Pancreas (tissue), 10 donors: ENCODE results near the gene LIFR. TPM values are rescaled to one million over a fixed set of nuclear protein-coding genes. Genes with fewer than 3 reads are reported as not detected.
"Not testable (repeated sequence)": the region's sequence is repeated elsewhere in the genome, so short reads cannot be mapped to it uniquely, and the experiment has no call there.

Source experiments
- ATAC-seq, 4 donors: fragments of 200-7000 bp; cut with Tn5 transposase; one replicate each; pipeline versions ENCODE4 v1.8.0 to v1.9.1; 2020; ENCODE audit warnings: mild to moderate bottlenecking in 4 of 4, moderate library complexity in 4 of 4
- DNase-seq, 6 donors: peaks; one replicate each; pipeline ENCODE4 v3.0.0-alpha.2; 2020
- FAIRE-seq: peaks from 2 replicates; lab custom pipeline; 2012; peaks lifted over from hg19 to GRCh38; lab: Jason Lieb, UNC
- H3K27ac ChIP-seq, 4 donors: fragments of 200-600 bp; sonication (generic); 1 replicate in 3 of 4; 2 replicates in 1 of 4; pipeline versions ENCODE4 v1.5.0 to v1.8.0; 2020
- H3K27me3 ChIP-seq, 4 donors: fragments of 200-600 bp; one replicate each; pipeline ENCODE4 v1.8.0; 2021
- H3K36me3 ChIP-seq, 3 donors: fragments of 200-600 bp; sonication (generic) in 1 of 3; one replicate each; pipeline versions ENCODE4 v1.5.0 to v1.8.0; 2020 to 2021
- H3K4me1 ChIP-seq, 3 donors: fragments of 200-600 bp; one replicate each; pipeline ENCODE4 v1.8.0; 2021
- H3K4me3 ChIP-seq, 4 donors: fragments of 200-600 bp; sonication (generic) in 2 of 4; one replicate each; pipeline versions ENCODE4 v1.5.0 to v1.8.0; 2020 to 2021
- H3K9me3 ChIP-seq, 4 donors: fragments of 200-600 bp; one replicate each; pipeline ENCODE4 v1.8.0; 2021
- WGBS, 2 donors: extraction: QIAGEN DNeasy Blood & Tissue Kit; methylation state at CpG; one replicate each; pipeline ENCODE4 v1.1.7; 2013; 5-methylcytosine and 5-hydroxymethylcytosine counted together
- intact Hi-C, 3 donors: fragments of 100-400 bp; cut with DNase I; formaldehyde crosslinking; loops; one replicate each; pipeline versions ENCODE4 v1.11.1 to v1.14.2; 2022
- polyA plus RNA-seq, 2 donors: library from polyadenylated mRNA; stranded (reverse); fragments of 200-250 nt; gene quantifications; one replicate each; pipeline ENCODE4 v1.2.3, GENCODE V29; 2013
- total RNA-seq, 6 donors: library from RNA; stranded (reverse); fragmentation: NEBNext Ultra II Directional in 4 of 6; extraction: Animal tissue kit (Norgen Biotek cat#: 25700) in 4 of 6; gene quantifications; one replicate each; pipeline versions ENCODE4 v1.2.1 to v1.2.4, GENCODE V29; 2021 to 2023
- TF ChIP-seq, protein P1 (sequence below), 4 donors: fragments of 200-600 bp; sonication (generic) in 3 of 4; IDR thresholded peaks; one replicate each; pipeline versions ENCODE4 v1.5.0 to v1.8.0; 2021; ENCODE audit warnings: antibody characterized with exemption in 4 of 4
- donor health status: healthy with polysubstance abuse.
- donor health status: DM: no; HTN: no; CAD: no; lungs with moderate emphysema.
- donor health status: DM: no; HTN: no; CAD: no.
- donor health status: control.
- donor health status: control.
- donor health status: Bipolar disorder and iron deficiency.
- donor health status: DM: yes; HTN: yes; CAD: no.
- donor health status: DM: no; HTN: no; CAD: no.
- donor health status: DM: no; HTN: no; CAD: no.
- donor health status: DM: yes; HTN: yes; CAD: no.

LIFR gene
- total and polyA plus RNA-seq, 8 donors: 4.1 to 32.5 (median 19.1) TPM

- intact Hi-C loops: no loop called here
- 67 to 70% methylated on average over 5 of the region's 5 CpGs for WGBS, 2 donors
- ATAC-seq (peak; percentile 46 to 62 (median 47)), FAIRE-seq (no peak), DNase-seq (no peak)
- peaks cover 9 to 26% (median 12%) of the 10 kb centered on the region in 3 donors for H3K4me1 ChIP-seq
- no peak overlapping the region for H3K4me3 ChIP-seq
- TF ChIP-seq, protein P1, sequence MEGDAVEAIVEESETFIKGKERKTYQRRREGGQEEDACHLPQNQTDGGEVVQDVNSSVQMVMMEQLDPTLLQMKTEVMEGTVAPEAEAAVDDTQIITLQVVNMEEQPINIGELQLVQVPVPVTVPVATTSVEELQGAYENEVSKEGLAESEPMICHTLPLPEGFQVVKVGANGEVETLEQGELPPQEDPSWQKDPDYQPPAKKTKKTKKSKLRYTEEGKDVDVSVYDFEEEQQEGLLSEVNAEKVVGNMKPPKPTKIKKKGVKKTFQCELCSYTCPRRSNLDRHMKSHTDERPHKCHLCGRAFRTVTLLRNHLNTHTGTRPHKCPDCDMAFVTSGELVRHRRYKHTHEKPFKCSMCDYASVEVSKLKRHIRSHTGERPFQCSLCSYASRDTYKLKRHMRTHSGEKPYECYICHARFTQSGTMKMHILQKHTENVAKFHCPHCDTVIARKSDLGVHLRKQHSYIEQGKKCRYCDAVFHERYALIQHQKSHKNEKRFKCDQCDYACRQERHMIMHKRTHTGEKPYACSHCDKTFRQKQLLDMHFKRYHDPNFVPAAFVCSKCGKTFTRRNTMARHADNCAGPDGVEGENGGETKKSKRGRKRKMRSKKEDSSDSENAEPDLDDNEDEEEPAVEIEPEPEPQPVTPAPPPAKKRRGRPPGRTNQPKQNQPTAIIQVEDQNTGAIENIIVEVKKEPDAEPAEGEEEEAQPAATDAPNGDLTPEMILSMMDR (IDR thresholded peaks at IDR 0.05): no peak
- no peaks in the 10 kb centered on the region for H3K27me3 ChIP-seq
- peak overlapping the region in 1 of 4 donors; percentile 45 for H3K27ac ChIP-seq
- no peaks in the 10 kb centered on the region for H3K9me3 ChIP-seq
- no peaks in the 10 kb centered on the region for H3K36me3 ChIP-seq
These were observed 44.9 kb upstream of the LIFR start for GRCh38 chr5:38601133-38601862.

DNA sequence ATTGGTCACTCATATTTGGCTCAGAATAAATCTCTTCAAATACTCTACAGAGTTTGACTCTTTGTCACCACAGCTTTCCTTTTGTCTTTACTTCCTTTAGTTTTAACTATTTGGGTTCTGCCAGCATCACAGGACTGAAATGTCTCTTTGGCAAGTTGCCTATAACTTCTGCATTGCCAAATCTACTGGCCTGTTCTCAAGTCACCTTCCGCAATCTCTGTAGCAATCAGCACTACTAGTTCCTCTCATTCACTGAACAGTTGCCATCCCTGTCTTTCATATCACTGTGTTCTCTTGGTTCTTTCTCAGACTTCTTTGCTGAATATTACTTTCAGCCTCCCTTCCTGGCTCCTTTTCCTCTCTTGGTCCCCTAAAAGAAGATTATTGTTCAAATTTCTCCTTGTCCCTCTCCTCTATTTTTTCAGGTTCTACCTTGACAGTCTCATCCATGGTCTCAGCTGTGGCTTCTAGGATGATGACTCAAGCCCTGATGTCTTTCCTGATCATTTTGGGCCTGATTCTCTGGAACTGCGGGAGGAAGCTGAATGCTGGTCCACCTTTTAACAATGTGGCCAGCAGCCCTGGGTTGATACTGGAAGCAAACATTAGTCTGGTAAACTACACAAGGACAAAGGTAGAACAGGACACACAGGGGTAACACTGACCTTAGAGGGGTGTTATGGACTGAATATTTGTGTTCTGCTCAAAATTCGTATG lies 44.0 kb upstream of the LIFR start:
- Histone ChIP-seq H3K36me3 (no peaks in the 10 kb centered on the region), H3K4me1 (peaks cover 4 to 25% (median 9%) of the 10 kb centered on the region in 3 donors), H3K27me3 (no peaks in the 10 kb centered on the region), H3K9me3 (no peaks in the 10 kb centered on the region), H3K4me3 (no peak overlapping the region), H3K27ac (no peak overlapping the region)
- TF ChIP-seq, protein P1 (IDR thresholded peaks at IDR 0.05): no peak
- DNase-seq (no peak), ATAC-seq (no peak), FAIRE-seq (no peak)
- WGBS, 2 donors: 62 to 75% methylated on average over 3 of the region's 3 CpGs
- intact Hi-C loops: no loop called here

DNA sequence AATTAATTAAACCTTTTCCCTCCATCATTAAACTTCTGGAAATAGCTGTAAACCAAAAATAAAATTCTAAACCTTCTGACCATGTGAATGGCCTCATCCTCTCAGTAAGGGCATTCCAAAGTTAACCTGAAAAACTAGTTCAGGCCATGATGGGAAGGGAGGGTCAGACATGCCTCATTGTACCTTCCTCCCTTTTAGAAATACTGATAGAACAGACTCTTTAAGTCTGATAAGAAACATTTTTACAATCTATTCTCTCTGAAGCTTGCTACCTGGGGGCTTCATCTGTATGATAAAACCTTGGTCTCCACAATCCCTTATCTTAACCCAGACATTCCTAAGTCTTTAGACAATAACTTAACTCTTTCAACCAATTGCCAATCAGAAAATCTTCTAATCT lies 43.3 kb upstream of the LIFR start:
- FAIRE-seq, DNase-seq, H3K4me3 ChIP-seq, H3K27me3 ChIP-seq, H3K36me3 ChIP-seq, H3K9me3 ChIP-seq, intact Hi-C loops, H3K27ac ChIP-seq, ATAC-seq: not testable (repeated sequence)
- peaks cover 0 to 25% (median 9%) of the 10 kb centered on the region in 3 donors for H3K4me1 ChIP-seq

- Histone ChIP-seq H3K4me1 (peaks cover 0 to 25% (median 9%) of the 10 kb centered on the region in 3 donors), H3K9me3 (no peaks in the 10 kb centered on the region), H3K4me3 (no peak overlapping the region), H3K27me3 (no peaks in the 10 kb centered on the region), H3K36me3 (no peaks in the 10 kb centered on the region), H3K27ac (no peak overlapping the region)
- FAIRE-seq (no peak), ATAC-seq (peak in 2 of 4 donors; percentile 43 to 66), DNase-seq (no peak)
- intact Hi-C loops: no loop called here
- TF ChIP-seq, protein P1 (IDR thresholded peaks at IDR 0.05): no peak
- 66 to 79% methylated on average over 2 of the region's 2 CpGs for WGBS, 2 donors
These were observed 42.7 kb upstream of the LIFR start for GRCh38 chr5:38598994-38599617.

DNA sequence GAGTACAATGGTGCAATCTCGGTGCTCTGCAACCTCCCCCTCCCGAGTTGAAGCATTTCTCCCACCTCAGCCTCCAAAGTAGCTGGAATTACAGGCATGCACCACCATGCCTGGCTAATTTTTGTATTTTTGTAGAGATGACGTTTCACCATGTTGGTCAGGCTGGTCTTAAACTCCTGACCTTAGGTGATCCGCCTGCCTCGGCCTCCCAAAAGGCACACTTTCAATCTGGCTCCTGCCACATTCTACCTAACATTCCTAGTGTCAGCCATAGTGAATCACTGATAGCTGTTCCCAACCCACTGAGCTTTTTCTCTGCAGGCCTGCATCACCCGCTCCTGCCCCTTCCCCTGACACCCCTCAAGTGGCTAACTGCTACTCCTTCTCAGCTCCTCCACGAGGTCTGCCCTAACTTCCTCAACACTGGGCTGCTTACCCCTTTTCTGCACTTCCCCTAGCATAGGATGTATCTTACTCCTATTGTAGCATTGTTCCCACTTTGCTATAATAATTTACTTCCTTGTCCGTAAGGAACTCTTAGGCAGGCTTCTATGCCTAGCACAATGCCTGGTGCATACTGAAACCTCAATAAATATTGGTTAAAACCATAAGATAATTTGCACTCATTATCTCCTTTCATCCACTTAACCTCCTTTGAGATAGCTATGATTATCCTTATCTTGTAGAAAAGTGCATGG lies 42.0 kb upstream of the LIFR start:
- intact Hi-C loops: no loop called here

More for the DNA sequence above, 42.0 kb upstream of the LIFR start:
- TF ChIP-seq, protein P1 (IDR thresholded peaks at IDR 0.05): no peak
- 92% methylated on average over 8 of the region's 8 CpGs for WGBS, 2 donors
- Histone ChIP-seq H3K4me1 (peaks cover 0 to 25% (median 9%) of the 10 kb centered on the region in 3 donors), H3K4me3 (no peak overlapping the region), H3K27me3 (no peaks in the 10 kb centered on the region), H3K9me3 (no peaks in the 10 kb centered on the region), H3K36me3 (no peaks in the 10 kb centered on the region), H3K27ac (no peak overlapping the region)
- ATAC-seq (peak in 1 of 4 donors; percentile 4), FAIRE-seq (no peak), DNase-seq (no peak)
